Liver (tissue), 9 donors: ENCODE measurements around the gene SUPT20H. TPM values are rescaled to one million over a fixed set of nuclear protein-coding genes. Genes with fewer than 3 reads are reported as not detected.

Source experiments
- DNase-seq: peaks from one replicate; pipeline ENCODE4 v3.0.0-alpha.2; 2017; ENCODE audit warnings: low spot score
- H3K27ac ChIP-seq, 2 donors: one replicate each; pipeline ENCODE4 v1.7.0; 2013; ENCODE audit warnings: inconsistent platforms in 2 of 2, low read length in 2 of 2, control low read depth in 1 of 2, low read depth in 1 of 2, mild to moderate bottlenecking in 1 of 2
- H3K27me3 ChIP-seq, 4 donors: one replicate each; pipeline versions ENCODE4 v1.6.1 to v1.7.0; 2013; ENCODE audit warnings: low read length in 3 of 4, inconsistent platforms in 1 of 4, mild to moderate bottlenecking in 1 of 4, moderate library complexity in 1 of 4; ENCODE audit not compliant: control insufficient read depth in 4 of 4, insufficient read depth in 4 of 4
- H3K36me3 ChIP-seq, 4 donors: one replicate each; pipeline versions ENCODE4 v1.6.1 to v1.7.0; 2013; ENCODE audit warnings: low read length in 3 of 4, mild to moderate bottlenecking in 3 of 4, low read depth in 1 of 4, moderate library complexity in 1 of 4; ENCODE audit not compliant: control insufficient read depth in 4 of 4, insufficient read depth in 3 of 4
- H3K4me1 ChIP-seq, 4 donors: one replicate each; pipeline versions ENCODE4 v1.6.1 to v1.7.0; 2013; ENCODE audit warnings: low read length in 3 of 4, mild to moderate bottlenecking in 3 of 4, moderate library complexity in 1 of 4; ENCODE audit not compliant: control insufficient read depth in 4 of 4, insufficient read depth in 4 of 4
- H3K4me3 ChIP-seq, 3 donors: one replicate each; pipeline versions ENCODE4 v1.6.1 to v1.7.0; 2013; ENCODE audit warnings: low read length in 3 of 3, control low read depth in 1 of 3, low read depth in 1 of 3, mild to moderate bottlenecking in 1 of 3
- H3K9ac ChIP-seq, 2 donors: one replicate each; pipeline ENCODE4 v1.7.0; 2013; ENCODE audit warnings: low read length in 2 of 2, mild to moderate bottlenecking in 2 of 2, moderate library complexity in 2 of 2, control low read depth in 1 of 2, low read depth in 1 of 2
- H3K9me3 ChIP-seq, 4 donors: one replicate each; pipeline versions ENCODE4 v1.6.1 to v1.7.0; 2013; ENCODE audit warnings: low read length in 3 of 4; ENCODE audit not compliant: control insufficient read depth in 4 of 4
- ATF3 ChIP-seq: IDR thresholded peaks from 2 replicates; pipeline ENCODE4 v1.6.1; 2016; ENCODE audit warnings: antibody characterized with exemption
- CTCF ChIP-seq: fragments of 150-350 bp; IDR thresholded peaks from 2 replicates; pipeline ENCODE4 v1.5.1; 2017; ENCODE audit warnings: improper control_type of control experiment, low read depth, low read length; ENCODE audit not compliant: missing input control
- EGR1 ChIP-seq, 2 donors: IDR thresholded peaks; 2 replicates each; pipeline ENCODE4 v1.6.1; 2016 to 2018; ENCODE audit warnings: antibody characterized with exemption in 2 of 2, low read depth in 2 of 2
- FOXA1 ChIP-seq: IDR thresholded peaks from 2 replicates; pipeline ENCODE4 v1.6.1; 2016; ENCODE audit warnings: antibody characterized with exemption
- FOXA2 ChIP-seq: IDR thresholded peaks from 2 replicates; pipeline ENCODE4 v1.6.1; 2016; ENCODE audit warnings: antibody characterized with exemption
- GABPA ChIP-seq, 2 donors: IDR thresholded peaks in 1 of 2; conservative IDR thresholded peaks in 1 of 2; 2 replicates each; pipeline ENCODE4 v1.6.1; 2016; ENCODE audit warnings: antibody characterized with exemption in 2 of 2, mild to moderate bottlenecking in 1 of 2, moderate library complexity in 1 of 2
- HNF4A ChIP-seq, 2 donors: conservative IDR thresholded peaks; 2 replicates each; pipeline ENCODE4 v1.6.1; 2016; ENCODE audit warnings: antibody characterized with exemption in 2 of 2, mild to moderate bottlenecking in 2 of 2
- HNF4G ChIP-seq: IDR thresholded peaks from 2 replicates; pipeline ENCODE4 v1.6.1; 2016; ENCODE audit warnings: antibody characterized with exemption
- JUND ChIP-seq, 2 donors: IDR thresholded peaks; 2 replicates each; pipeline ENCODE4 v1.6.1; 2016; ENCODE audit warnings: antibody characterized with exemption in 2 of 2
- MAX ChIP-seq: IDR thresholded peaks from 2 replicates; pipeline ENCODE4 v1.6.1; 2016; ENCODE audit warnings: antibody characterized with exemption
- NR2F2 ChIP-seq: IDR thresholded peaks from 2 replicates; pipeline ENCODE4 v1.6.1; 2016; ENCODE audit warnings: antibody characterized with exemption
- RAD21 ChIP-seq, 2 donors: IDR thresholded peaks; 2 replicates each; pipeline ENCODE4 v1.6.1; 2016; ENCODE audit warnings: antibody characterized with exemption in 2 of 2, mild to moderate bottlenecking in 2 of 2
- REST ChIP-seq: IDR thresholded peaks from 2 replicates; pipeline ENCODE4 v1.6.1; 2016; ENCODE audit warnings: antibody characterized with exemption, mild to moderate bottlenecking
- RXRA ChIP-seq, 2 donors: IDR thresholded peaks; 2 replicates each; pipeline ENCODE4 v1.6.1; 2017 to 2018; ENCODE audit warnings: antibody characterized with exemption in 2 of 2, mild to moderate bottlenecking in 1 of 2
- SP1 ChIP-seq: IDR thresholded peaks from 2 replicates; pipeline ENCODE4 v1.6.1; 2018; ENCODE audit warnings: antibody characterized with exemption, mild to moderate bottlenecking
- TAF1 ChIP-seq: conservative IDR thresholded peaks from 2 replicates; pipeline ENCODE4 v1.6.1; 2016; ENCODE audit warnings: antibody characterized with exemption, mild to moderate bottlenecking
- YY1 ChIP-seq: IDR thresholded peaks from 2 replicates; pipeline ENCODE4 v1.6.1; 2016; ENCODE audit warnings: antibody characterized with exemption, mild to moderate bottlenecking
- ZBTB33 ChIP-seq: IDR thresholded peaks from 2 replicates; pipeline ENCODE4 v1.6.1; 2016; ENCODE audit warnings: antibody characterized with exemption
- WGBS: extraction: QIAGEN DNeasy Blood & Tissue Kit; methylation state at CpG from one replicate; pipeline ENCODE4 v1.1.7; 2013; 5-methylcytosine and 5-hydroxymethylcytosine counted together
- polyA plus RNA-seq, 2 donors: library from polyadenylated mRNA; stranded (reverse) in 1 of 2; unstranded in 1 of 2; fragments of 200-250 nt in 1 of 2; fragments of >200 nt in 1 of 2; fragmentation: Nextera tagmentation in 1 of 2; extraction: Ambion mirVana in 1 of 2; gene quantifications; one replicate each; pipeline versions ENCODE4 v1.2.1 to v1.2.3, GENCODE V29; 2013 to 2015
- total RNA-seq, 2 donors: library from RNA; depleted of rRNA; stranded (reverse); fragments of >200 nt; gene quantifications; one replicate each; pipeline ENCODE4 v1.2.3, GENCODE V29; 2014
- donor health status: healthy.
- donor health status: healthy.
- donor health status: healthy.
- donor health status: healthy.
- donor health status: healthy.

SUPT20H gene
- total and polyA plus RNA-seq, 4 donors = 6.5 to 23.1 (median 17.1) TPM

- Histone ChIP-seq H3K27ac (no peak overlapping the region), H3K9ac (no peak overlapping the region), H3K4me1 (no peaks in the 10 kb centered on the region), H3K36me3 (peaks cover 5 to 77% (median 72%) of the 10 kb centered on the region in 4 donors), H3K9me3 (no peaks in the 10 kb centered on the region), H3K27me3 (no peaks in the 10 kb centered on the region), H3K4me3 (no peak overlapping the region)
- WGBS = 95% methylated on average over 2 of the region's 2 CpGs
- TF ChIP-seq FOXA2 (no peak), ZBTB33 (no peak), REST (no peak), HNF4A (conservative IDR thresholded peaks at IDR 0.05) (no peak), FOXA1 (no peak), YY1 (no peak), JUND (IDR thresholded peaks at IDR 0.05) (no peak), ATF3 (no peak), CTCF (no peak), MAX (no peak), TAF1 (no peak), EGR1 (IDR thresholded peaks at IDR 0.05; ENCODE audit: low read depth in 2 of 2) (no peak), RAD21 (IDR thresholded peaks at IDR 0.05) (no peak), RXRA (IDR thresholded peaks at IDR 0.05) (no peak), NR2F2 (no peak), SP1 (no peak), HNF4G (no peak), GABPA (IDR thresholded peaks at IDR 0.05 in 1 of 2, conservative IDR thresholded peaks at IDR 0.05 in 1 of 2) (no peak)
- DNase-seq = no peak
Observed at GRCh38 chr13:36986462-36987240, 72.8 kb downstream of the SUPT20H start.
